ENCODE measurements around the gene MSX2. TPM values are rescaled to one million over a fixed set of nuclear protein-coding genes. Genes with fewer than 3 reads are reported as not detected.

Gene MSX2
- total and polyA plus RNA-seq, 8 donors, result 0.23 to 0.55 (median 0.38) TPM

GRCh38 chr5:174733091-174733690, 8.8 kb downstream of the MSX2 start:
- Histone ChIP-seq H3K9me3 (no peaks in the 10 kb centered on the region), H3K27me3 (peaks cover 0 to 60% (median 5%) of the 10 kb centered on the region in 4 donors), H3K4me1 (peaks cover 0 to 6% (median 0%) of the 10 kb centered on the region in 3 donors), H3K36me3 (no peaks in the 10 kb centered on the region), H3K4me3 (no peak overlapping the region), H3K27ac (no peak overlapping the region)
- DNase-seq (no peak), ATAC-seq (no peak), FAIRE-seq (no peak)
- intact Hi-C loops (cut with DNase I), result no loop called here
- WGBS, 2 donors, result 8 to 14% methylated on average over 15 of the region's 15 CpGs
- no peak for TF ChIP-seq CTCF (IDR thresholded peaks at IDR 0.05)

GRCh38 chr5:174733836-174734235, 9.5 kb downstream of the MSX2 start:
- Histone ChIP-seq H3K4me1 (peaks cover 0 to 6% (median 0%) of the 10 kb centered on the region in 3 donors), H3K36me3 (no peaks in the 10 kb centered on the region), H3K27me3 (peaks cover 0 to 61% (median 5%) of the 10 kb centered on the region in 4 donors), H3K4me3 (no peak overlapping the region), H3K27ac (no peak overlapping the region), H3K9me3 (no peaks in the 10 kb centered on the region)
- no peak for FAIRE-seq
- WGBS, 2 donors, result 15 to 20% methylated on average over 3 of the region's 3 CpGs
- DNase-seq, result no peak
- TF ChIP-seq CTCF (IDR thresholded peaks at IDR 0.05), result no peak
- ATAC-seq, result no peak
- intact Hi-C loops (cut with DNase I), result loop anchor here in 1 of 3 donors (2.0 kb wide), 1 partner anchor 315 kb away; no protein-coding TSS in a partner anchor

GRCh38 chr5:174734571-174735497, 10.5 kb downstream of the MSX2 start:
- Histone ChIP-seq H3K36me3 (no peaks in the 10 kb centered on the region), H3K27ac (no peak overlapping the region), H3K4me1 (peaks cover 0 to 6% (median 0%) of the 10 kb centered on the region in 3 donors), H3K4me3 (peak overlapping the region in 1 of 4 donors; percentile 7), H3K9me3 (no peaks in the 10 kb centered on the region), H3K27me3 (peaks cover 0 to 57% (median 5%) of the 10 kb centered on the region in 4 donors)
- no peak for DNase-seq
- ATAC-seq, result no peak
- 5 to 8% methylated on average over 22 of the region's 22 CpGs for WGBS, 2 donors
- no peak for TF ChIP-seq CTCF (IDR thresholded peaks at IDR 0.05)
- intact Hi-C loops (cut with DNase I), result loop anchor here in 1 of 3 donors (2.0 kb wide), 1 partner anchor 316 kb away; no protein-coding TSS in a partner anchor
- no peak for FAIRE-seq

GRCh38 chr5:174735498-174736330, 11.3 kb downstream of the MSX2 start:
- no peaks in the 10 kb centered on the region for H3K36me3 ChIP-seq
- intact Hi-C loops (cut with DNase I), result loop anchor here in 1 of 3 donors (2.0 kb wide), 1 partner anchor 317 kb away; no protein-coding TSS in a partner anchor
- peak; percentile 58 to 86 (median 74) for ATAC-seq
- DNase-seq, result peak in 1 of 6 donors; percentile 41
- WGBS, 2 donors, result 2% methylated on average over 54 of the region's 54 CpGs
- FAIRE-seq, result no peak
- H3K27ac ChIP-seq, result no peak overlapping the region
- peak in 2 of 4 donors; percentile 14 to 31 for TF ChIP-seq CTCF (IDR thresholded peaks at IDR 0.05)
- H3K27me3 ChIP-seq, result peaks cover 0 to 49% (median 5%) of the 10 kb centered on the region in 4 donors
- no peaks in the 10 kb centered on the region for H3K9me3 ChIP-seq
- peaks cover 0 to 6% (median 0%) of the 10 kb centered on the region in 3 donors for H3K4me1 ChIP-seq
- H3K4me3 ChIP-seq, result peak overlapping the region in 1 of 4 donors; percentile 7
